Stimulated activated CD8-positive, alpha-beta memory T cell treated with anti-CD3 and anti-CD28 coated beads, Interleukin-15, amount 100 ng/mL, for 24 hours (primary cell): ENCODE data around the gene COL17A1.

Experiments used
- DNase-seq: peaks from one replicate; pipeline ENCODE4 v3.0.0-alpha.2; 2020; ENCODE audit warnings: low read depth

The COL17A1 gene

GRCh38 chr10:104049504-104050250 is 36.0 kb downstream of the COL17A1 start:
- DNase-seq: no peak

GRCh38 chr10:104046651-104047050 is 39.0 kb downstream of the COL17A1 start:
- DNase-seq: no peak

- no peak for DNase-seq
These were observed 40.3 kb downstream of the COL17A1 start for GRCh38 chr10:104045151-104046089.

GRCh38 chr10:104043854-104044253 is 41.8 kb downstream of the COL17A1 start:
- no peak for DNase-seq

- no peak for DNase-seq
These were observed 42.4 kb downstream of the COL17A1 start for GRCh38 chr10:104043185-104043830.

- no peak for DNase-seq
These were observed 43.7 kb downstream of the COL17A1 start for GRCh38 chr10:104041891-104042535.

GRCh38 chr10:104040862-104041789 is 44.6 kb downstream of the COL17A1 start:
- DNase-seq: no peak

GRCh38 chr10:104040382-104040781 is 45.3 kb downstream of the COL17A1 start:
- DNase-seq: no peak

GRCh38 chr10:104038958-104039752 is 46.5 kb downstream of the COL17A1 start:
- DNase-seq: no peak

GRCh38 chr10:104038537-104038936 is 47.1 kb downstream of the COL17A1 start:
- no peak for DNase-seq

- DNase-seq: no peak
These were observed 48.3 kb downstream of the COL17A1 start for GRCh38 chr10:104037261-104037951.

- DNase-seq: no peak
These were observed 49.0 kb downstream of the COL17A1 start for GRCh38 chr10:104036518-104037260.

GRCh38 chr10:104036069-104036384 is 49.7 kb downstream of the COL17A1 start:
- no peak for DNase-seq

GRCh38 chr10:104035194-104036068 is 50.2 kb downstream of the COL17A1 start:
- DNase-seq: no peak

- no peak for DNase-seq
These were observed 51.1 kb downstream of the COL17A1 start for GRCh38 chr10:104034401-104035193.

GRCh38 chr10:104033966-104034365 is 51.7 kb downstream of the COL17A1 start:
- no peak for DNase-seq

- no peak for DNase-seq
These were observed 52.2 kb downstream of the COL17A1 start for GRCh38 chr10:104033401-104033930.
